ENCODE measurements around the gene EXPH5. TPM values are rescaled to one million over a fixed set of nuclear protein-coding genes. Genes with fewer than 3 reads are reported as not detected.
A peak's percentile ranks its signal among the peaks of the same experiment; 100 is the strongest.

Gene EXPH5
- total RNA-seq, 1 experiment from 2014 or later = 18.3 TPM

- CTCF ChIA-PET = no interaction called here
- no TSS peak for BruUV-seq (replicated peaks)
- Histone ChIP-seq H3K9me2 (ENCODE audit: insufficient read depth) (no peaks in the 10 kb centered on the region), H2AFZ (ENCODE audit: low read depth, low read length, poor library complexity, severe bottlenecking) (peak within 1 kb of the TSS; percentile 91), H3K9me3 (ENCODE audit: control insufficient read depth in 1 of 2, insufficient read depth in 1 of 2, low read depth in 1 of 2, low read length in 2 of 2) (no peaks in the 10 kb centered on the region), H3K4me1 (ENCODE audit: control insufficient read depth in 1 of 2, insufficient read depth in 2 of 2, low read length in 2 of 2) (peaks cover 12 to 32% of the 10 kb centered on the region in 2 experiments; a peak in 3 of 4 replicates), H3K9ac (ENCODE audit: low read length) (peak within 1 kb of the TSS; percentile 86), H3K4me2 (ENCODE audit: low read length) (peak within 1 kb of the TSS; percentile 93), H3K36me3 (ENCODE audit: control insufficient read depth in 1 of 2, insufficient read depth in 2 of 2, low read length in 2 of 2) (no peaks in the 10 kb centered on the region), H3K4me3 (replicated peaks in 1 of 2; ENCODE audit: low read depth in 1 of 2, low read length in 2 of 2) (peak within 1 kb of the TSS; percentile 46 to 65), H3K27me3 (ENCODE audit: insufficient read depth, low read length) (no peaks in the 10 kb centered on the region), H4K20me1 (ENCODE audit: insufficient read depth) (no peaks in the 10 kb centered on the region), H3K79me2 (ENCODE audit: insufficient read depth, low read length) (no peaks in the 10 kb centered on the region), H3K27ac (ENCODE audit: low read depth, low read length) (peak within 1 kb of the TSS; percentile 97)
- DNase-seq (ENCODE audit: low read depth, low spot score) = no peak
- peak; percentile 66 for ATAC-seq
- intact Hi-C loops (cut with micrococcal nuclease) = no loop called here
- RAD21 ChIA-PET (ENCODE audit: low non-redundant PET in 1 of 2, low total read pairs in 2 of 2, uncharacterized antibody in 2 of 2, unreplicated experiment in 2 of 2) = interaction anchor here in 1 of 2 experiments (1.0 kb wide), 1 partner anchor 28 kb away, joined by 3 read pairs; no protein-coding TSS in a partner anchor
- TF ChIP-seq ZFX (IDR thresholded peaks at IDR 0.05) (peak; percentile 92), POLR2A (IDR thresholded peaks at IDR 0.05; ENCODE audit: borderline replicate concordance, extremely low read depth, insufficient read depth, insufficient read length) (peak; percentile 49), SIN3A (IDR thresholded peaks at IDR 0.05; ENCODE audit: low read depth) (no peak), POLR2AphosphoS5 (IDR thresholded peaks at IDR 0.05; ENCODE audit: low read depth, low read length) (0 out of 2 replicates have a peak, but pooled peaks have one; percentile 30)
- POLR2A ChIA-PET = no interaction called here
Observed at GRCh38 chr11:108498046-108498815, 95.3 kb downstream of the EXPH5 start, which contains the start of gene POGLUT3. POGLUT3 (minus strand) TSS chr11:108498384; CDS start chr11:108498366, 18 bp downstream.

GRCh38 chr11:108497317-108498045 lies 96.1 kb downstream of the EXPH5 start:
- ChIA-PET CTCF (no interaction called here), POLR2A (no interaction called here), RAD21 (ENCODE audit: low non-redundant PET in 1 of 2, low total read pairs in 2 of 2, uncharacterized antibody in 2 of 2, unreplicated experiment in 2 of 2) (no interaction called here)
- no peaks in the 10 kb centered on the region for H4K20me1 ChIP-seq (ENCODE audit: insufficient read depth)
- peak overlapping the region; percentile 46 to 65 for H3K4me3 ChIP-seq (replicated peaks in 1 of 2; ENCODE audit: low read depth in 1 of 2, low read length in 2 of 2)
- H3K9ac ChIP-seq (ENCODE audit: low read length) = peak overlapping the region; percentile 86
- no peaks in the 10 kb centered on the region for H3K36me3 ChIP-seq (ENCODE audit: control insufficient read depth in 1 of 2, insufficient read depth in 2 of 2, low read length in 2 of 2)
- H3K4me2 ChIP-seq (ENCODE audit: low read length) = peak overlapping the region; percentile 93
- TSS peak; percentile 72 for BruUV-seq (replicated peaks)
- peak overlapping the region; percentile 97 for H3K27ac ChIP-seq (ENCODE audit: low read depth, low read length)
- H2AFZ ChIP-seq (ENCODE audit: low read depth, low read length, poor library complexity, severe bottlenecking) = peak overlapping the region; percentile 91
- peaks cover 12 to 32% of the 10 kb centered on the region in 2 experiments; a peak in 3 of 4 replicates for H3K4me1 ChIP-seq (ENCODE audit: control insufficient read depth in 1 of 2, insufficient read depth in 2 of 2, low read length in 2 of 2)
- H3K27me3 ChIP-seq (ENCODE audit: insufficient read depth, low read length) = no peaks in the 10 kb centered on the region
- intact Hi-C loops (cut with micrococcal nuclease) = loop anchor here (2.0 kb wide), 1 partner anchor 31 kb away; the partner anchor contains the start of gene C11orf65
- peak; percentile 89 for ATAC-seq
- DNase-seq (ENCODE audit: low read depth, low spot score) = peak; percentile 93
- H3K9me3 ChIP-seq (ENCODE audit: control insufficient read depth in 1 of 2, insufficient read depth in 1 of 2, low read depth in 1 of 2, low read length in 2 of 2) = no peaks in the 10 kb centered on the region
- H3K9me2 ChIP-seq (ENCODE audit: insufficient read depth) = no peaks in the 10 kb centered on the region
- H3K79me2 ChIP-seq (ENCODE audit: insufficient read depth, low read length) = no peaks in the 10 kb centered on the region
- TF ChIP-seq YY1 (IDR thresholded peaks at IDR 0.05; ENCODE audit: extremely low read depth, insufficient replicate concordance, low read depth, low read length) (peak; percentile 54), EZH2phosphoT487 (IDR thresholded peaks at IDR 0.05; ENCODE audit: borderline replicate concordance) (no peak), CEBPB (IDR thresholded peaks at IDR 0.05; ENCODE audit: low read depth) (peak; percentile 61; the same call in 1 of the 2 replicates), RAD21 (IDR thresholded peaks at IDR 0.05; ENCODE audit: low read depth) (peak; percentile 2; the same call in 1 of the 2 replicates), SP1 (IDR thresholded peaks at IDR 0.05; ENCODE audit: low read depth) (peak; percentile 74), ZBTB33 (IDR thresholded peaks at IDR 0.05; ENCODE audit: extremely low read depth, insufficient replicate concordance, low read length) (peak; percentile 50), EZH2 (IDR thresholded peaks at IDR 0.05) (no peak), JUND (IDR thresholded peaks at IDR 0.05) (peak; percentile 97), ZFX (IDR thresholded peaks at IDR 0.05) (no peak), CBX3 (IDR thresholded peaks at IDR 0.05; ENCODE audit: low read depth) (peak; percentile 87)
- TF ChIP-seq, protein P1, sequence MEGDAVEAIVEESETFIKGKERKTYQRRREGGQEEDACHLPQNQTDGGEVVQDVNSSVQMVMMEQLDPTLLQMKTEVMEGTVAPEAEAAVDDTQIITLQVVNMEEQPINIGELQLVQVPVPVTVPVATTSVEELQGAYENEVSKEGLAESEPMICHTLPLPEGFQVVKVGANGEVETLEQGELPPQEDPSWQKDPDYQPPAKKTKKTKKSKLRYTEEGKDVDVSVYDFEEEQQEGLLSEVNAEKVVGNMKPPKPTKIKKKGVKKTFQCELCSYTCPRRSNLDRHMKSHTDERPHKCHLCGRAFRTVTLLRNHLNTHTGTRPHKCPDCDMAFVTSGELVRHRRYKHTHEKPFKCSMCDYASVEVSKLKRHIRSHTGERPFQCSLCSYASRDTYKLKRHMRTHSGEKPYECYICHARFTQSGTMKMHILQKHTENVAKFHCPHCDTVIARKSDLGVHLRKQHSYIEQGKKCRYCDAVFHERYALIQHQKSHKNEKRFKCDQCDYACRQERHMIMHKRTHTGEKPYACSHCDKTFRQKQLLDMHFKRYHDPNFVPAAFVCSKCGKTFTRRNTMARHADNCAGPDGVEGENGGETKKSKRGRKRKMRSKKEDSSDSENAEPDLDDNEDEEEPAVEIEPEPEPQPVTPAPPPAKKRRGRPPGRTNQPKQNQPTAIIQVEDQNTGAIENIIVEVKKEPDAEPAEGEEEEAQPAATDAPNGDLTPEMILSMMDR (IDR thresholded peaks at IDR 0.05 in 2 of 3, conservative IDR thresholded peaks at IDR 0.05 in 1 of 3; ENCODE audit: borderline replicate concordance in 1 of 3, insufficient read depth in 1 of 3, low read depth in 2 of 3, low read length in 2 of 3) = no peak

All from HCT116 (cell line).